GM12875 (cell line): ENCODE data around the gene CREB5.

Source experiments
- H3K4me3 ChIP-seq: one replicate; pipeline ENCODE4 v1.5.1; 2011; ENCODE audit warnings: low read depth, low read length, control low read depth
- CTCF ChIP-seq: IDR thresholded peaks from 2 replicates; pipeline ENCODE4 v1.5.1; 2011; ENCODE audit warnings: low read depth, mild to moderate bottlenecking, control low read depth, inconsistent platforms, low read length, moderate library complexity, borderline replicate concordance; ENCODE audit not compliant: insufficient read depth

CREB5 gene

GRCh38 chr7:28643584-28644340, 231.4 kb downstream of the CREB5 start:
- no peak for TF ChIP-seq CTCF
- no peak overlapping the region for H3K4me3 ChIP-seq

- no peak overlapping the region for H3K4me3 ChIP-seq
- no peak for TF ChIP-seq CTCF
Observed at GRCh38 chr7:28645866-28646265, 233.5 kb downstream of the CREB5 start.

- H3K4me3 ChIP-seq: no peak overlapping the region
- no peak for TF ChIP-seq CTCF
Observed at GRCh38 chr7:28646376-28647075, 234.2 kb downstream of the CREB5 start.

GRCh38 chr7:28647076-28647421, 234.7 kb downstream of the CREB5 start:
- H3K4me3 ChIP-seq: no peak overlapping the region
- no peak for TF ChIP-seq CTCF

GRCh38 chr7:28649189-28649588, 236.9 kb downstream of the CREB5 start:
- TF ChIP-seq CTCF: no peak
- no peak overlapping the region for H3K4me3 ChIP-seq

GRCh38 chr7:28649811-28650210, 237.5 kb downstream of the CREB5 start:
- TF ChIP-seq CTCF: no peak
- no peak overlapping the region for H3K4me3 ChIP-seq

- no peak for TF ChIP-seq CTCF
Observed at GRCh38 chr7:28654110-28654509, 241.8 kb downstream of the CREB5 start.

More at GRCh38 chr7:28654110-28654509, 241.8 kb downstream of the CREB5 start:
- H3K4me3 ChIP-seq: no peak overlapping the region
